Suppressor macrophage (primary cell): Measurements from ENCODE around the gene RHOH.

Experiments used
- DNase-seq, 4 experiments: peaks; one replicate each; pipeline ENCODE4 v3.0.0-alpha.2; 2020 to 2022

The RHOH gene

DNA sequence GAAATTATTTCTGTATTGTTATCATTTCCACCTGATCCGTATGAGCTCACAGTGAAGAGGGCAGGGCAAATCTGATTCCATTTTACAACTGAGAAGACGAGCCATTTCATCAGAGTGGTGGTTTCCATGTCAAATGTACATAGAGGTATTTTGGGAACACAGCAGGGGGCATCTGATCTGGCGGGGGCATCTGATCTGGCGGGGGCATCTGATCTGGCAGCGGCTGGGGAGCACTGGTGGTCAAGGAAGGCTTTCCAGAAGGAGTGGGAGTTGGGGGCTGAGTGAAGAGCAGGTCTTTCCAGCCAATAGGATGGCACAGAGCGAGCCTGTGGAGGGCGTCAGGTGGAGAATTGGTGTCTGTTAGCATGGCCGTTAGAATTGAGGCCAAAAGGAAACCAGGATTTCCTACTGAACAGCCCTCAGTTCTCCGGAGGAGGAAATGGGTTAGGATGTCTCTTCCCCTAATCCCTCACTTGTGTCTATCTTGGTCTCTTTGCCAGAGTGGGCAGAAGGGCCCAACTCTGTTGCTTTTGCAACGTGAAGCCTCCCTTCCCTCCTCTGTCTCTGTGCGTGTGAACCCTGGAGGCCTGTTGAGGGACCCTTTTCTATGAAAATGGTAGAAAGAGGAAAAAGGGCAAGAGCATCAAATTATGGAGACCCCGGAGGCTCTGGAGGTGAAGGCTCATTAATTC, 41.3 kb downstream of the RHOH start:
- no peak for DNase-seq

DNA sequence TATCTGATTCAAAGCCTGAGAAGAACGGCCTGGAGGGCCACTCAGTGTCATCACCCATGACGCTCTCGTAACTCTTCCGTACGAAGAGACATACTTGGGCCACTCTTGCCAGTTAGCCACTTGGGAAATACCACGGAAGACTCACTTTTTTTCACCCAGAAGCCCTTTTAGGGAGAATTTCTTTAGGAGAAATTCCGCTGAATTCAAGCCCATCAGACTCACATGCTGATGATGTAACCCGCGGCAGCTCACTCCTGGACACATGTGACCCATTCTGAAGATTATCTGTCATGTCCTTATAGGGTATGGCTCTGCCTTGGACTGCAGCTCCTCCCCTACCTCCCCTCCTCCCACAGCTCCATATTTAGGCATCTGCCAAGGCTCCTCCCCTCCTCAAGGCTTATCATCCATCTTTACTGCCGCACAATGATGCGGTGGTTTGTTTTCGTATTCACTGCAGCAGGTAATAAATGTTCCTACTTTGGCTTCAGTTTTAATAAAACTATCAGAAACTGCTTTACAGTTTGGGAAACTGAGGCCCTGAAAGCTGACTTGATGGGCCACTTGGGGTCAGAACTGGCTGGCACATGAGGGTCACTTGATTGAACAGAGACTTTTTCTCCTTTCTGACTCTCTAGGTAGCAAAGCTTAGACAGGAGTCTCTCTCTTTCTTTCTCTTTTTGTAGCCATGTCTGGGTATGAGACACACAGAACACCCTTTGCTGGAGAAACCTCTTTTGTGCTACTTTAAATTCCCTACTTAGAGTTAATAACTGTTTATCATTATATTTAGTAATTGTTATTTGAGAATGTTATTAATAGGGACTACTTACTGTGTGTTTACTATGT, 42.1 kb downstream of the RHOH start:
- no peak for DNase-seq

GRCh38 chr4:40240040-40240653, 43.3 kb downstream of the RHOH start:
- no peak for DNase-seq

DNA sequence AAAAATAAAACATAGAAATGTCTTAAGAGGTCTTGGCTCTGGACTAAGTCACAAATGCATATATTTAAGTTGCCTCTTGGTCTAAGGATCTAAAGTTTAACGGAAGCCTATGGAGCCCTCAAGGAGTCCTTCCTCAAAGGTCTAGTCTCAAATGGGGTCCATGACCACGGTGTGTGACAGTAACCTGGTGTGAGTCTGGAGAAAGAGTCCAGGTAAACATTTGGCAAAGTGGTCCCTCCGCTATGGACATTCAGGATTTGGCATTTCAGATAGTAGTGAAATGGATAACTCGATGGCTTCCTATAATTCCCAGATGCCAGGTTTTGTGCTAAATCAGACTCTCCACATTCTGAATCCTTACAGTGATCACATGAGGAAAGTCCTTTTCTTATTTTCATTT, 44.2 kb downstream of the RHOH start:
- no peak for DNase-seq

- peak in 3 of 4 experiments; percentile 24 to 41 (median 37) for DNase-seq
These were observed 45.1 kb downstream of the RHOH start for GRCh38 chr4:40241941-40242340.

DNA sequence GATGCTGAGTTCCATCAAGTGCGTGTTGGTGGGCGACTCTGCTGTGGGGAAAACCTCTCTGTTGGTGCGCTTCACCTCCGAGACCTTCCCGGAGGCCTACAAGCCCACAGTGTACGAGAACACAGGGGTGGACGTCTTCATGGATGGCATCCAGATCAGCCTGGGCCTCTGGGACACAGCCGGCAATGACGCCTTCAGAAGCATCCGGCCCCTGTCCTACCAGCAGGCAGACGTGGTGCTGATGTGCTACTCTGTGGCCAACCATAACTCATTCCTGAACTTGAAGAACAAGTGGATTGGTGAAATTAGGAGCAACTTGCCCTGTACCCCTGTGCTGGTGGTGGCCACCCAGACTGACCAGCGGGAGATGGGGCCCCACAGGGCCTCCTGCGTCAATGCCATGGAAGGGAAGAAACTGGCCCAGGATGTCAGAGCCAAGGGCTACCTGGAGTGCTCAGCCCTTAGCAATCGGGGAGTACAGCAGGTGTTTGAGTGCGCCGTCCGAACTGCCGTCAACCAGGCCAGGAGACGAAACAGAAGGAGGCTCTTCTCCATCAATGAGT, 46.6 kb downstream of the RHOH start:
- no peak for DNase-seq

DNA sequence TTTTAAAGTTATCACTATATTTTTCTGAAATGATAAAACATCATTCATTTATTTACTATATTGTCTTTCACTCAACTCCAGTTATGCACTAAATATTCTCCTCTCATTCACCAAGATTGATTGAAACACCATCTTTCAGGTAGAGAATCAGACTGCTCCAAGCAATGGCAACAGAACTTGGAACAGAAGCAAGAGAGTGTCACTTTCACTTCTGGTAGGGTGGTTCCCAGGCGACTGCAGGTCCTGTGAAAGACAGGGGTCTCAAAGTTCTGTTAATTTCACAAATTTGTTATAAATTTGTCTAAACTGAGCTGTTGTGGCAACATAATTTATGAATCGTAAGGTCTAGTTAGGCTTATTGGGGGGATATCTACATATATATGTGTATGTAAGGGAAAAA, 47.8 kb downstream of the RHOH start:
- DNase-seq: no peak

DNA sequence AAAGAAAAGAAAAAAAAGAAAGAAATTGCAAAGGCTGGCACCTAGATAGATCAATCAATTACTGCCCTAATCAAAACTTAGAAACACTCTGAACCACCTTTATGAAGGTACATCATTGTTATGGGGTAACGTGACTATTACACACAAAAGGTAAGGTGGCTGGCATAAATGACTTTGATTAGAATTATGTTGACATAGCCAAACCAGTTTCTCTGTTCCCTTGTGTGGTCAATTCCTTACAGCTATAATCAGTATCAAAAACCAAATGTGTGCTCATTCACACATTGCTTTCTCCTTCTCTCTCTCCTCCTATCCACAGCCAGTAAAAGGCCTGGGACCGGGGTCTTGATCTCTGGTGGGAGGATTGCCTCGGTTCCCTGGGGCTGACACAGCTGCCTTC, 48.7 kb downstream of the RHOH start:
- DNase-seq: no peak

DNA sequence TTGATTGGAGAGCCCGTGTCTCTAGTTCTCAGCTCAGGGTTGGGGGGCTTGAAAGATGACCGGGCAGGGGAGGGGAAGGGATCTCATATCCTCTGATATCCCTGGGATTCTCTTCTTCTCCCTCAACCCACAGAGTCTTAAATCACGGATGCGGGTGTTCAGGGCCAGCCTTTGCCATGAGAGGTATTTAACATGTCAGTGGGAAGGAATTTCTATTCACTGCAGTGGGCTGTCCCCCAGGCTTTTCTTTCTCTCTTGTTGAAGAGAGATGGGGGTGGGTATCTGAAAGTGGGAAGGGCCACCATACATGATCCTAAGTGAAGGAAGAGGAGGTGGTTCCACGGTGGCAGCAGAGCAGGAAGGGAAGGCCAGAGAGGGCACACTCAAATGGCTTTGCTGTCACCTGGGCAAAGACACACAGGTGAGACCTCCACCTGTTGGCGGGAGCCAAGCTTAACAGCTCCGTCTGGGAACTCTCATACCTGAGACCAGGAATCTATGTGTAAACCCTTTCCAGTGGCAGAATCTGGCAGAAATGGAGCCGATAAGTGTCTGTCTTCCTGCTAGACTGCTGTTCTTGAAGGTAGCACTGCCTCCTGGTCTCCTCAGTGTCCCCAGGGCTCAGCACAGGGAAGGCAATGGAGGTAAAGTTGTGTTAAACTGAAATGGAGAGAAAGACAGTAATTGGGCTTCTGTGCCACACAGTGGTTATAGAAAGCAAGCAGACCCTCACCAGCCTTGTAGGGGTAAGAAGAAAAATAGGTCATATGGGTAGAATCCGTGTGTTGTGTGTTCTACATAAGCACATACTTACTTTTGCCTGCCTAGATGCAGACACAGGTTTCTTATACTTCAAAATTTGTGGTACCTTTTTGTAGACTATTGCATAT, 49.4 kb downstream of the RHOH start:
- no peak for DNase-seq

DNA sequence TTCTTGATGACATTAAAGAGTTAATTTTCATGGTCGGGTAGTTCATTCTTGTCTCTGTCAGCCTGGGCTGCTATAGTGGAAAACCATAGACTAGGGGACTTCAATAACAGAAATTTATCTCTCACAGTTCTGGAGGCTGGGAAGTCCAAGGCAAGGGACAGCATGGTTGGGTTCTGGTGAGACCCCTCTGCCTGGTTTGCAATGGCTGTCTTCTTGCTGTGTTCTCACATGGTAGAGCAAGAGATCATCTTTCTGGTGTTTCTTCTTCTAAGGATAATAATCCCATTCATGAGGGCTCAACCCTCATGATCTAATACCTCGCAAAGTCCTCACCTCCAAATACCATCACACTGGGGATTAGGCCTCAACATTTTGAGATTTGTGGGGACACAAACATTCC, 50.1 kb downstream of the RHOH start:
- no peak for DNase-seq

DNA sequence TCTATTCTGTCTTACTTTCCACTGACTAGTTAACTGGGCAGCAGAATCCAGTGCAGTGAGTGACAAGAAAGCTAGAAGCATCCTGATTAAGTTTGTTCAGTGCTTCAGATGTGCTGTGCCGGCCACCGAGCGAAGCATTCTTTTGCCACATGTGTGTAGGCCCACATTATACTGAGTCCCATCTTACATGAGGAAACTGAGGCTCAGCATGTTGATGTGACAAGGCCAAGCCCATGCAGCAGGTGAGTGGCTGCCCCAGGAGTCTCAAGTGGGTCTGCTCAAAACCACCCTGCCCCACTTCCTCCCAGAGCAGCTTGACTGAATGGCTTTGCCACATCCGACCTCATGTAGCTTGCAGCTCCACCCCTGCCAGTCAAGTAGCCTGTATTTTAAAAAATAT, 50.5 kb downstream of the RHOH start:
- no peak for DNase-seq

DNA sequence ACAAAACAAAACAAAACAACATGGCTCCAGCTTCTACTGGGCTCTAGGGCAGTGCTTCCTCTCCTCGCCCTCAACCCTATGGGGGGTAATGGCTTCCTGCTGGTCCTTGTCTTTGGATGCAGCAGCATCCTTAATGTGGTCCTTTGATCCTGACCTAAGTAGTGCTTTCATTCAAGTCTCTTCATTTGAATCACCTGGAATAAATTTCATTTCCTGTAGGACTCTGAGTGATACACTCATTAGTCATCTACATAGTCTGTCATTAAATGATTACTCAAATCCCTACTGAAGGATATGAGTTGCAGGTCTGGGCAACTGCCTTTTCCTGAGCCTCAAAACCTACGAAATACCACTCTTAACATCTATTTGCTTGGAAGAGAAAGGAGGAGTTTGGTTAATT, 54.5 kb downstream of the RHOH start:
- DNase-seq: no peak

DNA sequence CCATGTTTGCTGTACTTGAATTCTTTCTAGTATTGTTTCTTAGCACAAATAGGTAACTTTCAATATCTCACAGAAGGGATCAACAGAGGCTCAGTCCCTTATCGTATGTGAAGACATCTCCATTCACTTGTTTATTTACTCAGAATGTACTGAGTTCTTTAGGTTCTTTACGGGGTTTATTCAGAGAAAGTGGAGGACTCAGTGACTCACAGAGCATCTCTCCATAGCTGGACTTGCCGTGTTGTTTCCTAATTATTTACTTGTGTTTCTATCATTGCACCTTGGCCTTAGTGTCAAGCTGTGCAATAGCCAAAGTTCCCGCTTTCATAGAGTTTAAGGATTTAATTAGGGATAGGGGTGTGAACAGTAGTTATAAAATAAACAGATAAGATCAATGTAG, 57.1 kb downstream of the RHOH start:
- DNase-seq: no peak

DNA sequence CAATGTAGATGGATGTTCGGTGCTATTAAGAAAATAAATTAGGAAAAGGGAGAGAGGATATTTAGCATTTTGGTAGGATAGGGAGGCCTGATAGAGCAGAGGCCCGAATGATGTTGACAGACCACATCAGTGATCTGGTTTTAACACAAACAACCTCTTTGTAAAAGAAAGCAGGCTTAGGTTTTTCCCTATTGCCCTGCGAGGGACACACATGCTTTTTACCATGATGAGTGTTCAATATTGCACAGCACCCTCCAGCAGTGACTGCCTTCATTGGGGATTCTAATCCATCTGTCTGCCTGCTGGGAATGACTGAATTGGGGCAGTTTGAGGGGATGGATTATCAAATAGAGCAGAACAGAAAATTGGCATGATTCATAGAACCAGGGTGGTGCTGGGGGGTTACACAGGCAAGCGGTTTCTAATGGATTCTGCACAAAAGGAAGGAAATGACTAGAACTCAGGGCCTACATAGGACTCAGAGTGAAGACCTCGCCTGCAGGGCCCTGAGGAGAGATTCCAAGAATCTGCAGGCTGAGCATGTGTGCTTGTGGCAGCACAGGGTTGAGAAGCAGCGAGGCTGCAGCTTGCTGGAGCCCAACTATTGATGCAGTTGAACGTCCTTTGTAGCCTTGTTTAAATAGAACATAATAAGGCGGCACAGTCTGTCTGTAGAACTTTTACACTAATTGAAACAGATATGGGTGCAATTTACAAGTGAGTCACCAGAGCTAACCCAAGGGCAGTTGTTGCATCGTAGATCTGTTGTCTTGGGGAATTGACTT, 58.0 kb downstream of the RHOH start:
- DNase-seq: no peak

DNA sequence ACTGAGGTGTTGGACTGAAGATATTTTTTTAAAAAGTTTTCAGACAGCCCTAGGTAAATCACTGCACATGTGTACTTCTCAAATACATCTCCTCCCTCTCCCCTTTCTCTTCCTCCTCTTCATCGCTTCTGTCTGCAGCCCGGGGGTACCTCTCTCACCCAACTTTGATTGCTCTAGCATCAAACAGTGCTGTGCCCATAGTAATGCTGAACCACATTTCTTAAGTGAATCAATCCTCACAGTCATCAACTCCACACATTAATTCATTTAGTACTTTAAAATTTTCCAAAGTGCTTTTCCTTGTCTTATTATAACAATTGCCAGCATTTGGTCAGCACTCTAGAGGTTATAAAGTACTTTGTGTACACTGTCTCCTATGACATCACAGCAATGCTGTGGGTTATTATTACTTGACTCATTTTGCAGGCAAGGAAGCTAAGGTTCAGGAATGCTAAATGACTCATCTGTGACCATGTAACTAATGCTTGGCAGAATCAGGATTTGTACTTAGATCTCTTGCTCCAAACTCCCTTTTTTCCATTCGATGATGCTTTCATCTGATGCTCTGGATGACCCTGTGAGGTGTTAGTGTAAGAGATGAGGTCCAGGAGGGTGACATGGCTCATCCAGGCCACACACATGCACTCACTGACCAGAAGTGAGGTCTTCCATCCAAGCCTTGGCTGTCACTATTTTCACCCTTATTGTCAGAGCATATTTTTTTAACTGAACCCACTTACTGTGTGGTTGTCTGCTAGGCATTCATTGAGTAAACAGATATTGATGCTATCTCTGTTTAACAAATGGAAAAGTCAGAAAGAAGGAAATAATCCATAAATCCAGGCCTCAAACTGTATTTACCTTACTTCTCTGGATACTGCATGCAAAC, 58.8 kb downstream of the RHOH start:
- peak in 1 of 4 experiments; percentile 35 for DNase-seq

- no peak for DNase-seq
These were observed 59.5 kb downstream of the RHOH start for GRCh38 chr4:40256329-40256728.

- no peak for DNase-seq
These were observed 60.0 kb downstream of the RHOH start for GRCh38 chr4:40256817-40257216.

DNA sequence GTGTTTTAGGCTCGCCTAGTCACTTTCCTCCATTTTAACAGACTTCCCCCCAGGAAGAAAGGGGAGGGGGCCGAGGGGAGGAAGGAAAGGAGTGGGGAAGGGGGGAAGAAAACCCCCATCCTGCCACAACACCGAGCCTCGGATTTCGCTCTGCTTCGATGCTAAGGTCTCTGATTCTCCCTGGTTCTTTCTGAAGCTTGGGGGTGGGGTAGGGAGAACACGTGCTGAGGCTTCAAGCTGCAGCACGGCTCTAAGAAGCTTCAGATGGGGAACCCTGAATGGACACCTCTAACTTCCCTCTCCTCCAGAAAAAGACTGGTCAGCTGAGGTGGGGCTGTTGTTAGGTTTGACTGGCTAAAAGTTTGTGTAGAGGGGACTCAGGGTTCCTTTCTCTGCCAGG, 61.8 kb downstream of the RHOH start:
- peak; percentile 28 to 59 (median 53) for DNase-seq

DNA sequence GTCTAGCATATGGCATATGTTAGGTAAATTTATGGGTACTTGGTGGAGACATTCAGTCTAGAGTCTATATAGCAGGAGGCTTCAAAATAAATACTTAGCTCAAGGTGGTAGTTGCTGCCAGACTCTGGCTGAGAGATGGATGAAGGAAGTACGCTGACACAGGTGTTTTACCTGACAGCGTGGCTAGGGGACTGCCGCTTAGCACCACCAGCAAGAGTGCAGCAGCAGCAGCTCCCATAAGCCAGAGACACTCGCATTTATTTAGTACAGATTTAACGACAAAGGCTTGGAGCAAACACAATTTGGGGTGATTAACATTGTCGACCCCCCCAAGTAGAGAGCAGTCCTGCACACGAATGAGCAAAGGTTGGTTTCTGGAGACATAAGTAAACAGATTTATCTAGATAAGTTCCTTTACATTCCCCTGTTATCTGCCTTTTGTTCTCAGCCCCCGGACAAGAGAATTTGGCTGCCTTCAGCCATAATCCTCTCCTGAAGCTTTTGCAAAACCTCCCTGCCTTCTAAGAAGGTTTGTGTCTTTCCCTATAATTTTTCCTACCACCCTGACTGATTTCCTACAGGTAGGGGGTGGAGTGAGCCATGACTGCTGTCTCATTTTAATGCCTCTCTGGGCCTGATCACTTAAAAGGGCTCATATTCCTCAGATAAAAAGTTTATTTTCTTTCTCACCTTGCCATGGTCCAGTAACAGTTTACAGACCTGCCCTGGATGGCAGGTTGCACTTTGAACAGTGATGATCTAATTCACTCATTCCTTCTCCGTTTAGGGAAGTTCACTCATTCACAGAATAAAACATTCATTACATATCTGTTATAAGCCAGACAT, 64.6 kb downstream of the RHOH start:
- DNase-seq: no peak
